ENCODE data around the gene SMNDC1. TPM values are rescaled to one million over a fixed set of nuclear protein-coding genes. Genes with fewer than 3 reads are reported as not detected.
A peak's percentile ranks its signal among the peaks of the same experiment; 100 is the strongest.

The SMNDC1 gene
- polyA plus RNA-seq, 4 donors, result 11.3 to 30.4 (median 12.0) TPM

DNA sequence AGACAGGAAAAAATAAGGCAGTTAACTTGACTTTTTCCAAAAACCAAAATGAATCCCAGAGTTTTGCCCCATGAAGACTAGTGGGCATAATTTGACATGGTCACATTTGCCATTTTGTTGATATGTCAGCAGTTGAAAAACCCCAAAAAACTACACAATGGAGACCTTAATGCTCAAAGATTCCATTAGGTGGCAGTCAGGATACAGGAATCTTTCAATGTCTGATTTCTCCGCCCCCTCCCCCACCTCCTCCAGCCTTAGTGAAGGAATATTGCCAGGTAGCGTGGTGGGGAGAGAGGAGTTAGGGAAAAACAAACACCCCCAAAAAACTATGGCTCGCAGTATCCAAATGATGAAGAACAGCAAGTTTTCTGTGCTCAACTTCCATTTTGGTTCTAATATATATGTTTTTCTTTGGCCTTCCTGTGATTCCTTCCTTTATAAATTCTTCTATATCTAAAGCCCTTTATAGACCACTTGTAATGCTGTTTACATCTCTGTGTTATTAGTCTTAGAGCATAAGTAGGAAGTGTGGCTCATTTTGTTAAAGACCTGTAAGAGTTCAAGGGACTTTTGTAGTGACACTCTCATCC, 6.7 kb upstream of the SMNDC1 start:
- no peak overlapping the region for H3K27ac ChIP-seq (ENCODE audit: low read depth in 1 of 3, low read length in 2 of 3)
- no peaks in the 10 kb centered on the region for H3K9me3 ChIP-seq (ENCODE audit: control insufficient read depth in 2 of 2, insufficient read depth in 1 of 2, low read depth in 1 of 2, low read length in 1 of 2)
- WGBS, 3 donors, result 2 to 11% (median 3%) methylated on average over 3 of the region's 3 CpGs
- no peaks in the 10 kb centered on the region for H3K36me3 ChIP-seq (ENCODE audit: control insufficient read depth in 3 of 3, insufficient read depth in 2 of 3, low read depth in 1 of 3, low read length in 3 of 3)
- no peaks in the 10 kb centered on the region for H3K4me1 ChIP-seq (ENCODE audit: control insufficient read depth in 3 of 3, insufficient read depth in 2 of 3, low read depth in 1 of 3, low read length in 2 of 3)
- no peaks in the 10 kb centered on the region for H3K27me3 ChIP-seq (ENCODE audit: control insufficient read depth in 3 of 3, insufficient read depth in 3 of 3, low read length in 3 of 3)
- DNase-seq, result peak; percentile 67 to 70
- no peak overlapping the region for H3K4me3 ChIP-seq (ENCODE audit: low read depth in 1 of 3, low read length in 3 of 3)
- no peak for FAIRE-seq

DNA sequence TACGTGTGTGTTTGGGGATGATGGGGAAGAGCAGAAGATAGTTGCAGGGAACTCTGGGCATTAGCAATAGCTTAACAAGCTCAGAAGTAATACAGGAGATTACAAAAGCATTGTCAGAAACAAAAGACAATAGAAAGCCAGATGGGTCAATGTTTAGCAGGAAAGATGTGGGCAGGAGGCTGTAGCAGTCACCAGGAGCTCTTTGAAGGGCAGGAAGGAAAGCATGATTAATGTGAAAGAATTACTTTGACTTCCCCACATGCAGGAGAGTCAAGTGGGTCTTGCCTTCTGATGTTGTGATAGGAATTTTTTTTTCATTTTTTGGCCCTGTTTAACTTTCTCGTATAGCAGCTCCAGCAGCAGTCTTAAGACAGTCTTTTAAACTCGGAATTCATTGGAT, 6.0 kb upstream of the SMNDC1 start:
- Histone ChIP-seq H3K27ac (ENCODE audit: low read depth in 1 of 3, low read length in 2 of 3) (no peak overlapping the region), H3K9me3 (ENCODE audit: control insufficient read depth in 2 of 2, insufficient read depth in 1 of 2, low read depth in 1 of 2, low read length in 1 of 2) (no peaks in the 10 kb centered on the region), H3K4me1 (ENCODE audit: control insufficient read depth in 3 of 3, insufficient read depth in 2 of 3, low read depth in 1 of 3, low read length in 2 of 3) (no peaks in the 10 kb centered on the region), H3K27me3 (ENCODE audit: control insufficient read depth in 3 of 3, insufficient read depth in 3 of 3, low read length in 3 of 3) (no peaks in the 10 kb centered on the region), H3K36me3 (ENCODE audit: control insufficient read depth in 3 of 3, insufficient read depth in 2 of 3, low read depth in 1 of 3, low read length in 3 of 3) (no peaks in the 10 kb centered on the region), H3K4me3 (ENCODE audit: low read depth in 1 of 3, low read length in 3 of 3) (no peak overlapping the region)
- FAIRE-seq (no peak), DNase-seq (no peak)
- WGBS, 3 donors, result 47 to 52% (median 50%) methylated on average over 3 of the region's 3 CpGs

DNA sequence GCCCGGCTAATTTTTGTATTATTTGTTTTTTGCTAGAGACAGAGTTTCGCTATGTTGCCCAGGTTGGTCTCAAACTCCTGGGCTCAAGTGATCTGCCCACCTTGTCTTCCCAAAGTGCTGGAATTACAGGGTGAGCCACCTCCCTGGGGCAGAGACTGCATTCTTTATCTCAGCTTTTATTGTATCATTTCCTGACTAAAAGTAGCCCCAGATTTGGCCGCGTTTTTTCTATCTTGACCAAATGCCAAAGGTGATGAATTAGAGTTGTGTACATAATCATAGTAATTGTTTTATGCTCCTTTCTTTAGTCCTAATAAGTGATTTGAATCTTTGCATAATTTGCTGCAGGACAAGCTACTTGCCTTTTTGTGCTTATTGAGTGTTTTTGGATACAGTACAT, 3.1 kb upstream of the SMNDC1 start:
- 17 to 56% (median 24%) methylated on average over 4 of the region's 4 CpGs for WGBS, 3 donors
- peaks cover 0 to 5% (median 2%) of the 10 kb centered on the region in 3 donors for H3K4me1 ChIP-seq (ENCODE audit: control insufficient read depth in 3 of 3, insufficient read depth in 2 of 3, low read depth in 1 of 3, low read length in 2 of 3)
- peak in 1 of 2 donors; percentile 75 for DNase-seq
- H3K9me3 ChIP-seq (ENCODE audit: control insufficient read depth in 2 of 2, insufficient read depth in 1 of 2, low read depth in 1 of 2, low read length in 1 of 2), result no peaks in the 10 kb centered on the region
- H3K27me3 ChIP-seq (ENCODE audit: control insufficient read depth in 3 of 3, insufficient read depth in 3 of 3, low read length in 3 of 3), result no peaks in the 10 kb centered on the region
- FAIRE-seq, result no peak
- no peak overlapping the region for H3K4me3 ChIP-seq (ENCODE audit: low read depth in 1 of 3, low read length in 3 of 3)
- no peaks in the 10 kb centered on the region for H3K36me3 ChIP-seq (ENCODE audit: control insufficient read depth in 3 of 3, insufficient read depth in 2 of 3, low read depth in 1 of 3, low read length in 3 of 3)
- H3K27ac ChIP-seq (ENCODE audit: low read depth in 1 of 3, low read length in 2 of 3), result no peak overlapping the region

DNA sequence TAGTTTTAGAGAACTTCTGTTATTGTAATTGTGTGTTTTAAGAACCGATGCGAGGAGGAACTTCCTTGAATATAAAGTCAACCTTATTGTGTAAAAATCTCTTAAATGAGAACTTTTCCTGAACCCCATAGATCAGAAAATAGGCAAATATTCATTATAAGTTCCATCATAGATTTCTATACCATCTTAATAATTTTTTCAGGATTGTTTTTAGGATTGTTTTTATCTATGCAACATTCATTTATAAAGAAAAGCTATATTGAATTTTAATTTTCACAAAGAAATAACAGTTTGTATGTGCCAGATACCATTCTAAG, 1.7 kb upstream of the SMNDC1 start:
- DNase-seq (no peak), FAIRE-seq (no peak)
- Histone ChIP-seq H3K36me3 (ENCODE audit: control insufficient read depth in 3 of 3, insufficient read depth in 2 of 3, low read depth in 1 of 3, low read length in 3 of 3) (peaks cover 0 to 4% (median 3%) of the 10 kb centered on the region in 3 donors), H3K4me1 (ENCODE audit: control insufficient read depth in 3 of 3, insufficient read depth in 2 of 3, low read depth in 1 of 3, low read length in 2 of 3) (peaks cover 5 to 8% (median 5%) of the 10 kb centered on the region in 3 donors), H3K9me3 (ENCODE audit: control insufficient read depth in 2 of 2, insufficient read depth in 1 of 2, low read depth in 1 of 2, low read length in 1 of 2) (no peaks in the 10 kb centered on the region), H3K4me3 (ENCODE audit: low read depth in 1 of 3, low read length in 3 of 3) (no peak overlapping the region), H3K27me3 (ENCODE audit: control insufficient read depth in 3 of 3, insufficient read depth in 3 of 3, low read length in 3 of 3) (no peaks in the 10 kb centered on the region), H3K27ac (ENCODE audit: low read depth in 1 of 3, low read length in 2 of 3) (peak overlapping the region in 1 of 3 donors; percentile 90)
- WGBS, 3 donors, result 3 to 11% (median 7%) methylated on average over 2 of the region's 2 CpGs

DNA sequence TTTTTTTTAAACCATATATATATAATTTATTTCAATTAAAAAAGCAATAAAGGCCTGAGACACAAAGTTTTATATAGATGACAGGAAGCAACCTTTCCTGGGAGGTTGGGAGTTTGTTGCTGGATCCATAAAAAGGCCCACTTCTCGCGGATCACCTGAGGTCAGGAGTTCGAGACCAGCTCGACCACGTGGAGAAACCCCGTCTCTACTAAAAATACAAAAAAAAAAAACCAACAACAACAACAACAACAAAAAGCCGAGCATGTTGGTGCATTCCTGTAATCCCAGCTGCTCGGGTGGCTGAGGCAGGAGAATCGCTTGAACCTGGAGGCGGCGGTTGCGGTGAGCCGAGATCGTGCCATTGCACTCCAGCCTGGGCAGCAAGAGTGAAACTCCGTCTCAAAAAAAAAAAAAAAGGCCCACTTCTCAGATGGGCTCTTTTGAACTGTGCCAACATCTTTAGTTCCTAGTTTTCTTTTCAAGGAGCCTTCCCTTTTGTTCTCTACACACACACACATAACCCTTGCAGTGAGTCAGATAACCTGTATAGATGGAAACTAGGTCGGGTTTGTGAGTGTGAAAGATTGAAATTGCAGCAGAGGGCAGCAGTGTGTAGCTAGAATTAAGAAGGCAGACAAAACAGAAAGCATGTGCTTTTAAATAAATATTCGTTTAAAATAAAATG, 1.2 kb upstream of the SMNDC1 start:
- DNase-seq (peak; percentile 82 to 84), FAIRE-seq (no peak)
- no peak overlapping the region for H3K4me3 ChIP-seq (ENCODE audit: low read depth in 1 of 3, low read length in 3 of 3)

DNA sequence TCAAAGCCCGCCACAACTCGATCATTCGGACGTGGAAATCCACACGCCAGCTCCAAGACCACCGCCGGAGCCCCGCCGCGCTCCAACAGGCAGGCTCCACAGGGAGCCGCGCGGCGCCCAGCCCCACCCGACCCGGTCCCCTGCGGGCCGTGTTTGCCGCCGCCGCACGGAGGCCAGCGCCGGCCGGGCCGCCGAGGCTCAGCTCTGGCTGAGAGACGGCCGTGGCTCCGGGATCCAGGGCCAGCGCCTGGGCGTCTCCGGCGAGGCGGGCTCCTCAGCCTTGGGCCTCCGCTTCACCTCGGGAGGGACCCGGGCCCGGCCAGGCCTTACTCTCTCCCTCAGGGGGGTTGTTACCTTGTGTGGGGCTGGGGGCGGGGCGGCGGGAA, 333 bp downstream of the SMNDC1 start:
- Histone ChIP-seq H3K27me3 (ENCODE audit: control insufficient read depth in 3 of 3, insufficient read depth in 3 of 3, low read length in 3 of 3) (no peaks in the 10 kb centered on the region), H3K27ac (ENCODE audit: low read depth in 1 of 3, low read length in 2 of 3) (peak overlapping the region; percentile 66 to 96 (median 90)), H3K4me3 (ENCODE audit: low read depth in 1 of 3, low read length in 3 of 3) (peak overlapping the region; percentile 78 to 96 (median 94)), H3K36me3 (ENCODE audit: control insufficient read depth in 3 of 3, insufficient read depth in 2 of 3, low read depth in 1 of 3, low read length in 3 of 3) (peaks cover 2 to 7% (median 3%) of the 10 kb centered on the region in 3 donors), H3K9me3 (ENCODE audit: control insufficient read depth in 2 of 2, insufficient read depth in 1 of 2, low read depth in 1 of 2, low read length in 1 of 2) (no peaks in the 10 kb centered on the region), H3K4me1 (ENCODE audit: control insufficient read depth in 3 of 3, insufficient read depth in 2 of 3, low read depth in 1 of 3, low read length in 2 of 3) (peaks cover 5 to 8% (median 5%) of the 10 kb centered on the region in 3 donors)
- DNase-seq (peak in 1 of 2 donors; percentile 32), FAIRE-seq (no peak)
- WGBS, 3 donors, result 0% methylated on average over 28 to 42 of the region's 42 CpGs

More for the DNA sequence above, 1.2 kb upstream of the SMNDC1 start:
- WGBS, 3 donors, result 59 to 65% (median 63%) methylated on average over 17 of the region's 17 CpGs
- Histone ChIP-seq H3K27ac (ENCODE audit: low read depth in 1 of 3, low read length in 2 of 3) (peak overlapping the region in 1 of 3 donors; percentile 90), H3K27me3 (ENCODE audit: control insufficient read depth in 3 of 3, insufficient read depth in 3 of 3, low read length in 3 of 3) (no peaks in the 10 kb centered on the region), H3K9me3 (ENCODE audit: control insufficient read depth in 2 of 2, insufficient read depth in 1 of 2, low read depth in 1 of 2, low read length in 1 of 2) (no peaks in the 10 kb centered on the region), H3K36me3 (ENCODE audit: control insufficient read depth in 3 of 3, insufficient read depth in 2 of 3, low read depth in 1 of 3, low read length in 3 of 3) (peaks cover 0 to 4% (median 3%) of the 10 kb centered on the region in 3 donors), H3K4me1 (ENCODE audit: control insufficient read depth in 3 of 3, insufficient read depth in 2 of 3, low read depth in 1 of 3, low read length in 2 of 3) (peaks cover 5 to 8% (median 5%) of the 10 kb centered on the region in 3 donors)

DNA sequence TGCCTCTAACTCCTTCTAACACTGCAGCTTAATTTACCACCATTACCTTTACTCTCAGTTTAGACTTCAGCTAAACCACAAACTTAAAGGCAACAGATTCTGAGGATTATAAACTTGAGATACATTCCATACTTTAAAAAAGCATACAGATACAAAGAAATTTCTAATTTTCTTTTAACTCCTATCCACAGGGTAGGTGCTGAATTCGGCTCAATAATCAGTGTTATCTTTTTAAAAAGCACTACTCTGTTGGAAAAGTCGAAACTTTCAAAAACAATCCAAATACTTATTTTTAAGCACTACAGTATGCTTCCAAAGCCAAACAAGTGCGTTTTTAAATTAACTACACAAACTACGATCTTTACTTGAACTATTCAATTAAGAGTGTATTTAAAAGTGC, 1.0 kb downstream of the SMNDC1 start:
- no peaks in the 10 kb centered on the region for H3K27me3 ChIP-seq (ENCODE audit: control insufficient read depth in 3 of 3, insufficient read depth in 3 of 3, low read length in 3 of 3)
- H3K27ac ChIP-seq (ENCODE audit: low read depth in 1 of 3, low read length in 2 of 3), result no peak overlapping the region
- H3K4me1 ChIP-seq (ENCODE audit: control insufficient read depth in 3 of 3, insufficient read depth in 2 of 3, low read depth in 1 of 3, low read length in 2 of 3), result peaks cover 5 to 8% (median 5%) of the 10 kb centered on the region in 3 donors
- H3K4me3 ChIP-seq (ENCODE audit: low read depth in 1 of 3, low read length in 3 of 3), result peak overlapping the region; percentile 23 to 96 (median 78)
- no peaks in the 10 kb centered on the region for H3K9me3 ChIP-seq (ENCODE audit: control insufficient read depth in 2 of 2, insufficient read depth in 1 of 2, low read depth in 1 of 2, low read length in 1 of 2)
- FAIRE-seq (no peak), DNase-seq (no peak)
- H3K36me3 ChIP-seq (ENCODE audit: control insufficient read depth in 3 of 3, insufficient read depth in 2 of 3, low read depth in 1 of 3, low read length in 3 of 3), result peaks cover 2 to 8% (median 3%) of the 10 kb centered on the region in 3 donors
- 5 to 8% (median 5%) methylated on average over 4 of the region's 4 CpGs for WGBS, 3 donors

DNA sequence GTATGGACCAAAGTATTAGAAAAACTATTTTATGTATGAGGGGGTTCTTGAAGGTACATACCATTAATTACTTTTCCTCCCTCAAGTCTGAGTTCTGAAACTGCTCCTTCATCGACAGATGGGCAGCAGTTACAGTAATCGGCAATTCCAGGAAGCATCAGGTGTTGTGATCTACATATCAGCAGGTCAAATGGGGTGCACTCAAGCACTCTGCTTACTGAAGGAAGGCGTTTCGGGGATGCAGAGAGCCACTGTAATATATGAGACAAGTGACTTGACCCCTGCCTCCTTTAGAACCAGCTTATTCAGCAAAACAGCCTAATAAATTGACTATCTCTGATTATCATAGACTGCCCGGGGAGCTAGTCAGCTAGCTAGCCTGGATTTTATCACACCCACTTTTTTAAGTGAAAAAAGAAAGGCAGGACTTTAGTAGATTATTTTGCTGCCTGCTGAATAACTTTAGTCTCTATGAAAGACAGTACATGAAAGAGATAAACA, 4.2 kb downstream of the SMNDC1 start:
- H3K36me3 ChIP-seq (ENCODE audit: control insufficient read depth in 3 of 3, insufficient read depth in 2 of 3, low read depth in 1 of 3, low read length in 3 of 3), result peaks cover 2 to 18% (median 9%) of the 10 kb centered on the region in 3 donors
- H3K4me1 ChIP-seq (ENCODE audit: control insufficient read depth in 3 of 3, insufficient read depth in 2 of 3, low read depth in 1 of 3, low read length in 2 of 3), result peaks cover 5 to 8% (median 5%) of the 10 kb centered on the region in 3 donors
- no peaks in the 10 kb centered on the region for H3K27me3 ChIP-seq (ENCODE audit: control insufficient read depth in 3 of 3, insufficient read depth in 3 of 3, low read length in 3 of 3)
- FAIRE-seq (no peak), DNase-seq (no peak)
- no peaks in the 10 kb centered on the region for H3K9me3 ChIP-seq (ENCODE audit: control insufficient read depth in 2 of 2, insufficient read depth in 1 of 2, low read depth in 1 of 2, low read length in 1 of 2)
- WGBS, 3 donors, result 41 to 56% (median 50%) methylated on average over 5 of the region's 5 CpGs
- H3K27ac ChIP-seq (ENCODE audit: low read depth in 1 of 3, low read length in 2 of 3), result no peak overlapping the region
- H3K4me3 ChIP-seq (ENCODE audit: low read depth in 1 of 3, low read length in 3 of 3), result no peak overlapping the region
